CD4-positive, alpha-beta T cell treated with Interferon gamma for 1 hour (primary cell): ENCODE results near the gene EDEM3.
"Not testable (repeated sequence)": the region's sequence is repeated elsewhere in the genome, so short reads cannot be mapped to it uniquely, and the experiment has no call there.

Experiments used
- DNase-seq: peaks from one replicate; pipeline ENCODE4 v3.0.0-alpha.2; 2020

Gene EDEM3

DNA sequence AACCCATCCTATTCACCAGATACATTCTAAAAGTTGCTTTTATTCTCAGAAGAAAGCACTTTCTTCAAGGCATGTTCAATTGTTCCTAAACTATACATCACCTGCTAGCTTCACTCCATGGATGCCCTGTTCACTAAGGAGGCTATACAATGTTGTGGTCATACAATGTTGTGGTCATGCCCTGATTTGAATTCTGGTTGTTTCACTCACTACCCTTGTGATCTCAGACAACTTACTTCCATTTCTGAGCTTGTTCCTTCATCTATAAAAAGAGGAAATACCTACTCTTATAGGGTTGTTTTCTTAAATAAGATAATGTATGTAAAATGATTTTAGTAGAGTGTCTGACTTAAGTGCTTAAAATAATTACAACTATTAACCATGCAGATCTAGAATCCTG lies 19.7 kb downstream of the EDEM3 start:
- no peak for DNase-seq

DNA sequence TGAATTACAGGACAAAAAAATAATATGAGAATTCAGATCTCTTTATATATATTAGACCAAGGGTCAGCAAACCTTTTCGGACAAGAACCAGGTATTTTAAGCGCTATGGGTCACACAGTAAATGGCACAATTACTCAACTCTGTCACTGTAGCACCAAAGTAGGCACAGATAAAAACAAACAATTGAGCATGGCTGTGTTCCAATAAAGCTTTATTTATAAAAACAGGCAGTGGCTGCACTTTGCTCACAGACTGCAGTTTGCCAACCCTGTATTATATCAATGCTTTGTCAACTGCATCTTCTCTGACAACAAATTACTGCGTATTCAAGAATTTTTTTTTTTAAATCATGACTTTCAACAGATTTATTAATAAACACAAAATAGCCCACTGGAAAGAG lies 29.8 kb downstream of the EDEM3 start:
- DNase-seq = no peak

DNA sequence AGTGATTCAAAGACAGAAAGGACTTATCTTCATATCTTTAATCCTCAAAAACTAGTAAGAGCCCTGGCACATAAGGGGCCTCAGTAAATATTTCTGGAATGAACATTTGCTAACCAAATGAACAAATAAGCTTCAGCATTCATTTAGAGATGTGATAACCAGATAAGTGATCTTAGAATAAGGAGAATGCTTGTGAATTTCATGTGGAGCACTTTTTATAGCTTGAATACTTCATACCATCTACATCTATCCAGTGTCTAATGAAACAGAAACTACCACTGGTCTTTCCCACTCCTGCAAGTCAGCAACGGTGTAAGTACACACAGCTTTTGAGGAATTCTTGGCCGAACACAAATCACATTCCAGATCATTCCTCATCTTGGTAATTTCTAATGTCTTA lies 38.5 kb downstream of the EDEM3 start:
- no peak for DNase-seq

DNA sequence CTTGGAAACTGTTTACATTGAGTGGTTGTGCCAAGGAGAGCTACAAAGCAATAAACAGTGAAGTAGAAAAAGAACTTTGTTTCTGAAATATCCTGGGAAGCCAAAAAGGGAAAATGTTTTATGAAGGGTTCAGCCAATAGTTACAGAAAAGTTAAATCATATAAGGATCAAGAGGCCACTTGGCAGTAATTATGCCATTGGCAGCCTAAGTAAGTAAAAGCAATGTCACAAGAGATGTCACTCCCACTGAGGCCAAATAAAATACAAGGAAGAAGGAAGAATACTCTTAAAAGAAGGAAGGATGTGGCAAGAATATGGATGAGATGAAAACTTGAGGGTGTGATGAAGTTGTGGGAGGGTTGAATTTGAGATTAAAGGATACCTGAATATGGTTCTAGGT lies 45.2 kb downstream of the EDEM3 start:
- no peak for DNase-seq

GRCh38 chr1:184708084-184708676 lies 46.5 kb downstream of the EDEM3 start:
- DNase-seq = no peak

DNA sequence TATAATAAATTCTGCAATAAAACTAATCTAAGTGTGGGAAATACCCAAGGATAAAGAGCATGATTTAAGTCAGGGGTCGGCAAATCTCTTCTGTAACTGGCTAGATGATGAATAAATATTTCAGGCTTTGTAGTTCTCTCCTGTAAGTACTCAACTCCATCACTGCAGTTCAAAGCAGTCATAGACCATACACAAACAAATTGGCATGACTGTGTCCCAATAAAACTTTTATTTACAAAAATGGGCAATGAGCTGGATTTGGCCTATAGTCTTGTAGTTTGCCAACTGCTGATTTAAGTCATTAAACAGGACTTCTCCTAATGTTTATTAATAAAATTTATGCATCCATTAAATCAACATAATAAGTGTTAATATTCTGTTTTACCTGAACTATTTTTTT lies 49.4 kb downstream of the EDEM3 start:
- DNase-seq = no peak

GRCh38 chr1:184701816-184702215 lies 52.8 kb downstream of the EDEM3 start:
- no peak for DNase-seq

GRCh38 chr1:184698969-184699368 lies 55.7 kb downstream of the EDEM3 start:
- DNase-seq = no peak

DNA sequence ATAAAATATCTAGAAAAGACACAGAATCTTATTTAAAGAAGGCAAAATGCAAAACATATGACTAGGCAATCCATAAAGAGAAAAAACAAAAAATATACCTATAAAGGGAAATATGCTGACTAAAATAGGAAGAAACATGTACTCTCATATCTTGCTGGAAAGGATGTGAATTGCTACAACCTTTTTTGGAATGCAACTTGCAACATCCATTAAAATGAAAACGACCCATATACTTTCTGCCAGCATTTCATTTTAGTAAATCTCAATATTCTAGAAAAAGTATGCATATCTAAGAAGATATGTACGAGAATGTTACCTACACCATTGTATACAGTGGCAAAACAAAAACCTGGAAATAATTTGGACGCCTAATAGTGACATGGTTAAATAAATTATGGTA lies 56.6 kb downstream of the EDEM3 start:
- DNase-seq = no peak

DNA sequence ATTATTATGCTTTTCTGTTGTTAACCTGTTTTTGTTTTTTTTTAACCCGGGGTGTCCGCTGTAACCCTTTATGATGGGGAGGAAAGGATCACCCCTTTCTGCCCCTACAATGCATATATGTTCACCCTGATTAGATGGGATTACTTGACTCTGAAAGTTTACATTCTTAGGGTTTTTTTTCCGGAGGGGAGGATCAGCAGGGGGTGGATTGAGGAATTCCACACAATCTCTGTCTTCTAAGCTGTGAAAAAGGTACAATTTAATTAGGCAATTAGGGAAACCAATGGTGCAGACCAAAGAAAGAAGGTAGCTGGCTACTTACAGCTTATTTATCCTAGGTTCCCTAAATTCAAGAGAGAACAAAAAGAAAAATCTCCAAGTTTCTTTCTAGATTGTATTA lies 58.3 kb downstream of the EDEM3 start:
- DNase-seq = no peak

GRCh38 chr1:184695023-184695422 lies 59.6 kb downstream of the EDEM3 start:
- no peak for DNase-seq

DNA sequence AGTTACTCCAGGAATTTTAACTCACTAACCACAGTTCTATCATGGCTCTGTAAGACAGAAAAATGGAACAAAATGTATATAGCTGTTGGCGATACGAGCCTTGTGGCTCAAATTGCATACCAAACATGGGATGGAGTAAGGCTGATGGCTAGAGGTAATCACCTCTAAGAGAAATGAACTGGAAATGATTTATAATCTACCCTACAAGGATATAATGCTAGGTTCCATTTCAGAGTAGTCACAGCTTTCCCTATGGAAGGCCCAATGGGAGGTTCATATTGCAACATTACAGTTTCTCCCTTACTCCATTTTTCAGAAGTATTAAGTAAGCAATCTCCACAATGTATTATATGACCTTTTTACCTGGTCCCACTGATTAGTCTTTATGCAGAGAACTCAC lies 61.6 kb downstream of the EDEM3 start:
- no peak for DNase-seq

DNA sequence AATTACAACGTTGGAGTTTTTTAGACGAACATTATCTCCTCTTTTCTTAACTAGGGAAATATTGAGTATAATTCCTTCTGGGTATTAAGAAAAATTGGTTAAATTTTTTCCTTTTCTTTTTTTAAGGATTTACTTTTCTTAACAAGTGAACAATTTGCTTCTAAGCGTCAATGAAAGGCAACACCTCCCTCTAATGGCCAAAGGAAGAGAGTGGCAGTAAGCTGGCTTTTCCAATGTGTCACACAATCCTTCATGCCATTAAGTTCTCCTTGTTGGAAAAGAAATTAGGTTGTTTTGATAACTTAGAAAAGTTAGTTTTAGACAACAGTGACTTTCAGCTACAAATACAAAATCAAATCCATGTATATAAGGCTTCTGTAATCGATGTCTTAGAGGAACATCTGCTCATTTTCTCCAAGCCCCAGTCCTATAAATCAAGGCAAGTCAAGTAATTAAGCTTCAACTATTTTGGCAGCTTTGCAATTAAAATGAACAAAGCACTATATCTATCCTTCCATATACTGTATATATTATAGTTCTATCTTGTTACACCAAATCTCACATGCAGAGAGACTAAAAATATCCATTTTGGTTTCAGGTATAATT lies 62.8 kb downstream of the EDEM3 start:
- DNase-seq = no peak

- no peak for DNase-seq
These were observed 68.1 kb downstream of the EDEM3 start for GRCh38 chr1:184686540-184686939.

DNA sequence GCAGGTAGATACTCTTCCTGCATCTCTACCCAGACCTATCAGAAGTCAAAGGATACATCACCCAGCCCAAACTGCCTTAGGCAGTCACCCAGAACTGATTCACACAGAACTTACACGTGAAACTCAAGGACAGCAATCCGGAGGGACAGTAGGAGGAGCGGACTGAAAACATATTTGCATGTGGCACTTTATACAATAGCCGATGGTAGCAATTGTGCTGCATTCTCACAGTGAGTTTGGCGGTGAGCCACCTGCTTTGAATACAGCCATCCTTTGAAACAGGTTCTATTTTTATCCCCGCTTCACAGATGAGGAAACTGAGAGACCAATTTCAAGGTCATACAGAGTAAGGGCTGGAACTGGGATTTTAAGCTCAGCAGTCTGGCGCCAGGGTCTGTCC lies 69.5 kb downstream of the EDEM3 start:
- no peak for DNase-seq

DNA sequence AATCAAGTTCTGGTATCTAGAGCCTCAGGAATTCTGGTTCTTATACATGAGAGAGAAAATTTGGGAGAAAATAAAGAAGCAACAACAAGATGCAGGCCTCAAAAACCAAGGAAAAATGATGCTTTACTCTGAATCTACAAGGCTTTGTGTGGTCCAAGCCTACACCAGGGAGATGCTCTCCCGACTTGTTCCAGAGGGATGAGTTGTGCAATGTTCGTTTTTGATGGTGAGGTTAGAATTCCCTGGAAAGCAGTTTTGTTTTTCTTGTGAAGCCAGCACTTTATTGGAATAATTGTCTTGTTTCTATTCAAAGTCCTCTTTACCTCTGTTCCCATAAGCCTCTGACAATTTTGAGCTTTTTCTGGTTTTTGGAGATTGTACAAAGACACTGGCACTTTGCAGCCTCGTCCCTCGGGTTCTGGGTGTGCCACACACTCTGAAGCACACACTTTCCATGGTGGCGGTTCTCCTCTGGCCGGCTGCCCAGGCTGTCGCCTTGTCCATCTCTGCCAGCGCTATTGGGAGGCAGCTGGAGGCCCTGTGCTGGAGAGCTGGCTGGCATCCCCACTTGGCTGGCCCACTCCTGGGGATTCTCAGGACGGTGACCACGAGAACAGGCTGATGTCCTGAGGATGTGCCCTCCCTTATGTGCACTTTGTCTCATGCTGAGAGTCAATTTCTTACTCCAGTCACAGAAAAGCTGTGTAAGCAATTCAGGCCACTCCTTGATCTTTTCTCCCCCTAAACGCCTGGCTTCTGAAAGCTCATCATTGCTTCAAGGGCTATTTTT lies 70.2 kb downstream of the EDEM3 start:
- DNase-seq = no peak

GRCh38 chr1:184682956-184683355 lies 71.7 kb downstream of the EDEM3 start:
- no peak for DNase-seq

DNA sequence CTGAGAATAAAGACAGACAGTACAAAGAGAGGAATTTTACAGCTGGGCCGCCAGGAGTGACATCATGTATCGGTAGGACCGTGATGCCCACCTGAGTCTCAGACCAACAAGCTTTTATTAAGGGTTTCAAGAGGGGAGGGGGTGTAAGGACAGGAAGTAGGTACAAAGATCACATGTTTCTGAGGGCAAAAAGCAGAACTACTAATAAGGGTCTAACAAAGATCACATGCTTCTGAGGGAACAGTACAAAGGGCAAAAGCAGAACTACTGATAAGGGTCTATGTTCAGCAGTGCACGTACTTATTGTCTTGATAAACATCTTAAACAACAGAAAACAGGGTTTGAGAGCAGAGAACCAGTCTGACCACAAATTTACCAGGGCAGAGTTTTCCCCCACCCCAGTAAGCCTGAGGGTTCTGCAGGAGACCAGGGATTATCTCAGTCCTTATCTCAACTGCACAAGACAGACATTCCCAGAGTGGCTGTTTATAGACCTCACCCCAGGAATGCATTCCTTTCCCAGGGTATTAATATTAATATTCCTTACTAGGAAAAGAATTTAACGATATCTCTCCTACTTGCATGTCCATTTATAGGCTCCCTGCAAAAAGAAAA lies 73.9 kb downstream of the EDEM3 start:
- not testable (repeated sequence) for DNase-seq

DNA sequence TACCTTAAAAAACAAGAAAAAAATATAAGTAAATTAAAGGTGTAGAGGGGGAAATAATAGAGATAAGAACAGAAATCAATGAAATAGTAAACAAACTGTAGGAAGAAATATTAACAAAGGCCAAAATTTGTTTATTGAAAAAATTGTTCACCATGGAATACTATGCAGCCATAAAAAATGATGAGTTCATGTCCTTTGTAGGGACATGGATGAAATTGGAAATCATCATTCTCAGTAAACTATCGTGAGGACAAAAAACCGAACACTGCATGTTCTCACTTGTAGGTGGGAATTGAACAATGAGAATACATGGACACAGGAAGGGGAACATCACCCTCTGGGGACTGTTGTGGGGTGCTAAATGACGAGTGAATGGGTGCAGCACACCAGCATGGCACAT lies 75.2 kb downstream of the EDEM3 start:
- not testable (repeated sequence) for DNase-seq

DNA sequence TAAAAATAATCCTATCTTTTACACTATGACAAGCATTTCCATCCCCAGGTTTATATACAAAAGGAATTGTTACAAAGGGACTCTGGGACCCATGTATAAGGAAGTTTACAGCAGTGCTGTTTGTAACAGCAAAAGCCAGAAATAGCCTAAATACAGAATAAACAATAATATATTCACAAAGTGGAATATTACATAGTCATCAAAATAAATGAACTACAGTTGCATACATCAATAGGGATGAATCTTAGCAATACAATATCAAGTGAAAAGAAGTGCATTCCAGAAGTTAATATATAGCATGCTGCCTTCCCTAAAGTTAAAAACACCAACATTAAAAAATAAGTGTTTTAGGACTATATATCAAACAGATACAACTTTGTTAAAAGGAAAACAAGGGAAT lies 77.3 kb downstream of the EDEM3 start:
- no peak for DNase-seq

DNA sequence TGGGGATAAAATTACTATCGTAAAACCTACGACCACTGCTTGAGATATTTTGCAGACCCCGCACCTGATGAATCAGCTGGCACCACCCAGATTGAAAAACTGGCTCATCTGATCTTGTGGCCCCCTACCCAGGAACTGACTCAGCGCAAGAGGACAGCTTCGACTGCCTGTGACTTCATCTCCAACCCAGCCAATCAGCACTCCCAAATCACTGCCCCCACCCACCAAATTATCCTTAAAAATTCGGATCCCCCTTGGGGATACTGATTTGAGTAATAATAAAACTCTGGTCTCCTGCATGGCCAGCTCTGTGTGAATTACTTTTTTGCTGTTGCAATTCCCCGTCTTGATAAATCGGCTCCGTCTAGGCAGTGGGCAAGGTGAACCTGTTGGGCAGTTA lies 81.4 kb downstream of the EDEM3 start:
- no peak for DNase-seq

DNA sequence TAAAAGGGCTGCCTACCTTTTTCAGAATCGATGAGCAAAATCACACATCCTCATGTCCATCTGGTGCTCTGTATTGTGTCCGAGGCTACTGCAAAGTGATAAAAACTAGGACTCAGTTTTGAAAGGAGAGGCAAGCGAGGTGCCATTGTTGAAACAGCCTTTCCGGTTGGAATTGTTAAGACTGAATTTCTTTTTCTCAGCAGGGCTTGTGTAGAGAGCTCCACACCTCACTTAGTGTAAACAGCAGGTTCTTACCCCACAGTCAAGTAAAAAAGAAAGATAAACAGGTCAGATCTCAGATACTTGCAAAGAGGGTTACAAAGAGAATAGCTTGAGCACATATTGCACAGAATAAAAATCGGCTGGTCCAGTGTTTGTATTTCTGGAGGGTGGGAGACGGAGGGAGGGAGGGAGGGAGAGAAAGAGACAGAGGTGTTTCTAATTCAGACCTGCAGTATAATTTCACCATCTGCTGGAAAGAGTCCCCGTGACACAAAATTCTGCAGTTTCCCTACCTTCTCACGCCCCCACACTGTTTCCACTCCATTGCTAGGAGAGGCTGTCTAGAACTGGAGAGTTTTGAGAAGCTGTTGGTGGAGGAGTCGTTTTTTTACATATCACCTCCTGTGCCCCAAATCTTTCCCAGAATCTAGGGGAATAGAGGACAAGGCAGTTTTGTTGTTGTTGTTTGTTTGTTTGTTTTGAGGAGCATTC lies 82.5 kb downstream of the EDEM3 start:
- DNase-seq = no peak

DNA sequence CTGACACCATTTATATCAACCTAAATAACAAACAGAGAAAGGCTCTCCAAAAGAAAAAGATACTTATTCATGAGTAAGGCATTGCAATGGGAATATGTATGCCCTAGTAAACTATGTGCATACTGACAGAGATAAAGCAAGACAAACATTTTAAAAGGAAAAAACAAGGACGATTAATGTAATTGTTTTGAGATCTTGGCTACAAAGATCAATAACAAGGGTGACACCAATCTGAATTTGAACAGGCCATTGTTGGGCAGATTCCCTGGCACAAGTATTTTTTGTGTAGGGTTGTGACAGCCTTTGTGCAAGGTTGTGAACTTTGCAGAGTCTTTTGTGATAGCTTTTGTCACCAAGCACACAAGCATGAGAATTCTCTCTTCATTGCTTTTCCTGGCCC lies 85.3 kb downstream of the EDEM3 start:
- DNase-seq = no peak
